Measurements from ENCODE around the gene NAA20. TPM values are rescaled to one million over a fixed set of nuclear protein-coding genes. Genes with fewer than 3 reads are reported as not detected.

The NAA20 gene
- total and polyA plus RNA-seq, 2 of the 13 experiments (the other 11 are each of a cell fraction or from before 2014, with no cell fraction given), result 81.9 to 82.8 TPM

DNA sequence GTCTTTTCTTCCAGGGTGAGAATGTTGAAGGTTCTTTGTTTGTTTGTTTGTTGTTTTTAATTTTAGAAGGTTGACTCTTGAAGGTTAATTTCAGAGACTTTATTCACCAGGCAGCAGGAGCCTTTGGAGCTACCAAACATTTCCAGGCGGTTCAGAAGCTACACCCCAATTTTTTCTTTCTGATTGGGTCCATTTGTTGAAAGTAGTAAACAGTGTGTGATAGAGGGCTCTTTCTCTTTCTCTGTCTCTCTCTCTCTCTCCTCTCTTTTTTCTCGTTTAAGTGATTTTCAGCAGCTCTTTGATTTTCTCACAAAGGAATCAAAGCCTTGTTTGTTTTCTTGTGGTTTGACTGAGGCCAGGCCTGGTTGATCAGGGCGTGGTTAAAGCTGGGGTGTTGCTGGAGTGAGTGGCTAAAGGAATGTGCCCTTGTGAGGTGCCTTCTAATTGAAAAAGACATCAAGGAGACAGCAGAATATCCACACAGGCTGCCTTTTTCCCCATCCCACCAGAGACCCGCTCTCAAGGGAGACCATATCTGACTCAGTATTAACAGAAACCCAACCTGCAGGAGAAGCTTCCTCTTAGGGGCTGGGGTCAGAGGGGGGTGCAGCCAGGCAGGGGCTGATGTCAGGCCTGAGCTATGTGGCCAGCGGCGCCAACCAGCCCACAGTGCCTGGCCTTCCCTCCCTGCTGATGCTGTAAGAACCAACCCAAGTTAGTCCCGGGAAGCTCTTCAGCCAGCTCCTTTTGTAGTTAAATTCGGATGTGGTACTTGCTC, 40.4 kb upstream of the NAA20 start (continued):
- TF ChIP-seq, protein P1, sequence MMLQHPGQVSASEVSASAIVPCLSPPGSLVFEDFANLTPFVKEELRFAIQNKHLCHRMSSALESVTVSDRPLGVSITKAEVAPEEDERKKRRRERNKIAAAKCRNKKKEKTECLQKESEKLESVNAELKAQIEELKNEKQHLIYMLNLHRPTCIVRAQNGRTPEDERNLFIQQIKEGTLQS (CRISPR knock-in tag; IDR thresholded peaks at IDR 0.05), result peak; percentile 81
- TF ChIP-seq YEATS2 (CRISPR knock-in tag; IDR thresholded peaks at IDR 0.05; ENCODE audit: borderline replicate concordance), result 0 out of 2 replicates have a peak, but pooled peaks have one; percentile 19
- TF ChIP-seq, protein P2, sequence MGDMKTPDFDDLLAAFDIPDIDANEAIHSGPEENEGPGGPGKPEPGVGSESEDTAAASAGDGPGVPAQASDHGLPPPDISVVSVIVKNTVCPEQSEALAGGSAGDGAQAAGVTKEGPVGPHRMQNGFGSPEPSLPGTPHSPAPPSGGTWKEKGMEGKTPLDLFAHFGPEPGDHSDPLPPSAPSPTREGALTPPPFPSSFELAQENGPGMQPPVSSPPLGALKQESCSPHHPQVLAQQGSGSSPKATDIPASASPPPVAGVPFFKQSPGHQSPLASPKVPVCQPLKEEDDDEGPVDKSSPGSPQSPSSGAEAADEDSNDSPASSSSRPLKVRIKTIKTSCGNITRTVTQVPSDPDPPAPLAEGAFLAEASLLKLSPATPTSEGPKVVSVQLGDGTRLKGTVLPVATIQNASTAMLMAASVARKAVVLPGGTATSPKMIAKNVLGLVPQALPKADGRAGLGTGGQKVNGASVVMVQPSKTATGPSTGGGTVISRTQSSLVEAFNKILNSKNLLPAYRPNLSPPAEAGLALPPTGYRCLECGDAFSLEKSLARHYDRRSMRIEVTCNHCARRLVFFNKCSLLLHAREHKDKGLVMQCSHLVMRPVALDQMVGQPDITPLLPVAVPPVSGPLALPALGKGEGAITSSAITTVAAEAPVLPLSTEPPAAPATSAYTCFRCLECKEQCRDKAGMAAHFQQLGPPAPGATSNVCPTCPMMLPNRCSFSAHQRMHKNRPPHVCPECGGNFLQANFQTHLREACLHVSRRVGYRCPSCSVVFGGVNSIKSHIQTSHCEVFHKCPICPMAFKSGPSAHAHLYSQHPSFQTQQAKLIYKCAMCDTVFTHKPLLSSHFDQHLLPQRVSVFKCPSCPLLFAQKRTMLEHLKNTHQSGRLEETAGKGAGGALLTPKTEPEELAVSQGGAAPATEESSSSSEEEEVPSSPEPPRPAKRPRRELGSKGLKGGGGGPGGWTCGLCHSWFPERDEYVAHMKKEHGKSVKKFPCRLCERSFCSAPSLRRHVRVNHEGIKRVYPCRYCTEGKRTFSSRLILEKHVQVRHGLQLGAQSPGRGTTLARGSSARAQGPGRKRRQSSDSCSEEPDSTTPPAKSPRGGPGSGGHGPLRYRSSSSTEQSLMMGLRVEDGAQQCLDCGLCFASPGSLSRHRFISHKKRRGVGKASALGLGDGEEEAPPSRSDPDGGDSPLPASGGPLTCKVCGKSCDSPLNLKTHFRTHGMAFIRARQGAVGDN (CRISPR knock-in tag; IDR thresholded peaks at IDR 0.05), result peak; percentile 46
- TF ChIP-seq RAD21 (CRISPR knock-in tag; IDR thresholded peaks at IDR 0.05), result no peak
- no peak for TF ChIP-seq ZNF792 (CRISPR knock-in tag; IDR thresholded peaks at IDR 0.05)
- TF ChIP-seq ZNF333 (CRISPR knock-in tag; IDR thresholded peaks at IDR 0.05; ENCODE audit: borderline replicate concordance), result no peak
- no peak for TF ChIP-seq ZNF619 (CRISPR knock-in tag; IDR thresholded peaks at IDR 0.05)
- no peak for TF ChIP-seq NONO (IDR thresholded peaks at IDR 0.05)
- TF ChIP-seq NONO (CRISPR knock-in tag; conservative IDR thresholded peaks at IDR 0.05), result no peak
- peak; percentile 53; the same call in 1 of the 2 replicates for TF ChIP-seq ZNF292 (CRISPR knock-in tag; IDR thresholded peaks at IDR 0.05; ENCODE audit: borderline replicate concordance, low read depth)
- peak; percentile 62; the same call in 1 of the 2 replicates for TF ChIP-seq SOX5 (CRISPR knock-in tag; IDR thresholded peaks at IDR 0.05; ENCODE audit: borderline replicate concordance)
- TF ChIP-seq CBFB (CRISPR knock-in tag; IDR thresholded peaks at IDR 0.05), result peak; percentile 58; the same call in 1 of the 2 replicates
- TF ChIP-seq KAT7 (CRISPR knock-in tag; IDR thresholded peaks at IDR 0.05; ENCODE audit: borderline replicate concordance), result no peak
- no peak for TF ChIP-seq SRF (IDR thresholded peaks at IDR 0.05; ENCODE audit: low read depth, low read length)
- TF ChIP-seq HMG20B (CRISPR knock-in tag; conservative IDR thresholded peaks at IDR 0.05), result peak; percentile 79; the same call in 1 of the 2 replicates
- TF ChIP-seq JUN (CRISPR knock-in tag; IDR thresholded peaks at IDR 0.05), result peak; percentile 68
- peak; percentile 93 for TF ChIP-seq GFI1 (CRISPR knock-in tag; IDR thresholded peaks at IDR 0.05; ENCODE audit: borderline replicate concordance)
- TF ChIP-seq ZNF501 (CRISPR knock-in tag; IDR thresholded peaks at IDR 0.05), result 0 out of 2 replicates have a peak, but pooled peaks have one; percentile 35
- TF ChIP-seq, protein P3, sequence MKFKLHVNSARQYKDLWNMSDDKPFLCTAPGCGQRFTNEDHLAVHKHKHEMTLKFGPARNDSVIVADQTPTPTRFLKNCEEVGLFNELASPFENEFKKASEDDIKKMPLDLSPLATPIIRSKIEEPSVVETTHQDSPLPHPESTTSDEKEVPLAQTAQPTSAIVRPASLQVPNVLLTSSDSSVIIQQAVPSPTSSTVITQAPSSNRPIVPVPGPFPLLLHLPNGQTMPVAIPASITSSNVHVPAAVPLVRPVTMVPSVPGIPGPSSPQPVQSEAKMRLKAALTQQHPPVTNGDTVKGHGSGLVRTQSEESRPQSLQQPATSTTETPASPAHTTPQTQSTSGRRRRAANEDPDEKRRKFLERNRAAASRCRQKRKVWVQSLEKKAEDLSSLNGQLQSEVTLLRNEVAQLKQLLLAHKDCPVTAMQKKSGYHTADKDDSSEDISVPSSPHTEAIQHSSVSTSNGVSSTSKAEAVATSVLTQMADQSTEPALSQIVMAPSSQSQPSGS (CRISPR knock-in tag; IDR thresholded peaks at IDR 0.05), result peak; percentile 22; the same call in 1 of the 2 replicates
- TF ChIP-seq FOXP1 (IDR thresholded peaks at IDR 0.05), result no peak
- 0 out of 2 replicates have a peak, but pooled peaks have one; percentile 17 for TF ChIP-seq FOXP1 (CRISPR knock-in tag; IDR thresholded peaks at IDR 0.05)
- TF ChIP-seq, protein P4, sequence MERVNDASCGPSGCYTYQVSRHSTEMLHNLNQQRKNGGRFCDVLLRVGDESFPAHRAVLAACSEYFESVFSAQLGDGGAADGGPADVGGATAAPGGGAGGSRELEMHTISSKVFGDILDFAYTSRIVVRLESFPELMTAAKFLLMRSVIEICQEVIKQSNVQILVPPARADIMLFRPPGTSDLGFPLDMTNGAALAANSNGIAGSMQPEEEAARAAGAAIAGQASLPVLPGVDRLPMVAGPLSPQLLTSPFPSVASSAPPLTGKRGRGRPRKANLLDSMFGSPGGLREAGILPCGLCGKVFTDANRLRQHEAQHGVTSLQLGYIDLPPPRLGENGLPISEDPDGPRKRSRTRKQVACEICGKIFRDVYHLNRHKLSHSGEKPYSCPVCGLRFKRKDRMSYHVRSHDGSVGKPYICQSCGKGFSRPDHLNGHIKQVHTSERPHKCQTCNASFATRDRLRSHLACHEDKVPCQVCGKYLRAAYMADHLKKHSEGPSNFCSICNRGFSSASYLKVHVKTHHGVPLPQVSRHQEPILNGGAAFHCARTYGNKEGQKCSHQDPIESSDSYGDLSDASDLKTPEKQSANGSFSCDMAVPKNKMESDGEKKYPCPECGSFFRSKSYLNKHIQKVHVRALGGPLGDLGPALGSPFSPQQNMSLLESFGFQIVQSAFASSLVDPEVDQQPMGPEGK (CRISPR knock-in tag; IDR thresholded peaks at IDR 0.05), result peak; percentile 34; the same call in 1 of the 2 replicates
- peak; percentile 71 for TF ChIP-seq TCF7 (IDR thresholded peaks at IDR 0.05; ENCODE audit: low read depth)
- TF ChIP-seq PHF8 (CRISPR knock-in tag; IDR thresholded peaks at IDR 0.05), result no peak
